SU-DHL-6 (cell line): ENCODE results near the gene LRRC74A.

Experiments
- H2AFZ ChIP-seq: fragments of 200-600 bp; sonication (generic); 2 replicates; pipeline ENCODE4 v1.6.1; 2014; ENCODE audit warnings: low read depth, mild to moderate bottlenecking, moderate library complexity, mixed read lengths, antibody characterized with exemption, low read length; ENCODE audit not compliant: severe bottlenecking
- H3F3A ChIP-seq: fragments of 200-600 bp; shearing (Covaris generic); 2 replicates; pipeline ENCODE4 v1.6.0; 2016; ENCODE audit warnings: antibody characterized with exemption, mild to moderate bottlenecking; ENCODE audit not compliant: insufficient read depth
- H3K27ac ChIP-seq: fragments of 200-600 bp; sonication (generic); 2 replicates; pipeline ENCODE4 v1.5.1; 2016; ENCODE audit warnings: low read depth, mild to moderate bottlenecking, low read length, moderate library complexity, mixed read lengths
- H3K27me3 ChIP-seq: fragments of 200-600 bp; sonication (generic), shearing (Covaris generic); 2 replicates; pipeline ENCODE4 v1.6.0; 2014; ENCODE audit warnings: mild to moderate bottlenecking, low read length
- H3K36me3 ChIP-seq: fragments of 200-600 bp; sonication (generic); 2 replicates; pipeline ENCODE4 v1.6.1; 2014; ENCODE audit warnings: mild to moderate bottlenecking, low read length, mixed read lengths
- H3K4me2 ChIP-seq: fragments of 300-600, 200-600 bp; shearing (Covaris generic), sonication (generic); 2 replicates; pipeline ENCODE4 v1.6.0; 2014; ENCODE audit warnings: low read length, low read depth, mild to moderate bottlenecking; ENCODE audit not compliant: poor library complexity, severe bottlenecking
- H3K4me3 ChIP-seq: fragments of 200-600 bp; sonication (generic); 2 replicates; pipeline ENCODE4 v1.5.1; 2014; ENCODE audit warnings: antibody characterized with exemption, low read length, mild to moderate bottlenecking, mixed read lengths; ENCODE audit not compliant: insufficient read depth, poor library complexity, severe bottlenecking
- H3K79me2 ChIP-seq: fragments of 200-600 bp; sonication (generic); 2 replicates; pipeline ENCODE4 v1.6.1; 2014; ENCODE audit warnings: mild to moderate bottlenecking, low read length, moderate library complexity; ENCODE audit not compliant: insufficient read depth
- H3K9ac ChIP-seq: fragments of 200-600 bp; sonication (generic); 2 replicates; pipeline ENCODE4 v1.7.0; 2014; ENCODE audit warnings: mild to moderate bottlenecking, low read length
- H3K9me2 ChIP-seq: fragments of 200-600 bp; sonication (generic); replicated peaks from 2 replicates; pipeline ENCODE4 v1.6.1; 2014; ENCODE audit warnings: low read length; ENCODE audit not compliant: insufficient read depth
- H3K9me3 ChIP-seq: fragments of 200-600 bp; sonication (generic); 2 replicates; pipeline ENCODE4 v1.6.1; 2014; ENCODE audit warnings: low read length, mixed read lengths; ENCODE audit not compliant: insufficient read depth
- H4K20me1 ChIP-seq: fragments of 200-600 bp; sonication (generic); 2 replicates; pipeline ENCODE4 v1.6.1; 2014; ENCODE audit warnings: low read depth, mild to moderate bottlenecking, antibody characterized with exemption, low read length, moderate library complexity, mixed read lengths
- EZH2phosphoT487 ChIP-seq: fragments of 200-600 bp; sonication (generic), shearing (Covaris generic); conservative IDR thresholded peaks from 2 replicates; pipeline ENCODE4 v1.6.1; 2018; ENCODE audit warnings: mild to moderate bottlenecking, antibody characterized with exemption, low read length, moderate library complexity, mixed read lengths
- TF ChIP-seq, protein P1 (sequence below): fragments of 200-600 bp; sonication (generic); IDR thresholded peaks from one replicate; pipeline ENCODE4 v1.5.1; 2017; ENCODE audit warnings: antibody characterized with exemption, mild to moderate bottlenecking, low read length, moderate library complexity; ENCODE audit not compliant: insufficient read depth, poor library complexity, severe bottlenecking

LRRC74A gene

DNA sequence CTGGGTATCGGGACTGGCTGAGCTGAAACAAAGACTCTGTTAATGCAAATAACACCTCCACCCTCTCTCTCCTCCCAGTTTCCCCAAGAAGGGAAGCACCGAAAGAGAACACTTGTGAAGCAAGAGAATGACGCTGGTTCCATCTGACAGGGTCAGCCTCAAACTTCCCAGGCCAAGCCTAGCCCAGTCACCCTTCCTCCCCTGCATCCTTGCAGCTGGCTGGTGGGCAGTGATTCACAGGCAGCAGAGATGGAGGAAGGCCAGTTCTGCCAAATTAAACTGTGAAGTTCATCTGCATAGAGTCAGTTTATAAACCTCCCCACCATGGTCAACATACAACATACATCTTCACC is 2.8 kb downstream of the LRRC74A start:
- H3K27me3 ChIP-seq: no peaks in the 10 kb centered on the region
- H4K20me1 ChIP-seq: no peaks in the 10 kb centered on the region
- no peaks in the 10 kb centered on the region for H3K36me3 ChIP-seq
- H3K9me2 ChIP-seq: no peaks in the 10 kb centered on the region
- no peak overlapping the region for H2AFZ ChIP-seq
- no peak overlapping the region for H3K4me2 ChIP-seq
- TF ChIP-seq, protein P1, sequence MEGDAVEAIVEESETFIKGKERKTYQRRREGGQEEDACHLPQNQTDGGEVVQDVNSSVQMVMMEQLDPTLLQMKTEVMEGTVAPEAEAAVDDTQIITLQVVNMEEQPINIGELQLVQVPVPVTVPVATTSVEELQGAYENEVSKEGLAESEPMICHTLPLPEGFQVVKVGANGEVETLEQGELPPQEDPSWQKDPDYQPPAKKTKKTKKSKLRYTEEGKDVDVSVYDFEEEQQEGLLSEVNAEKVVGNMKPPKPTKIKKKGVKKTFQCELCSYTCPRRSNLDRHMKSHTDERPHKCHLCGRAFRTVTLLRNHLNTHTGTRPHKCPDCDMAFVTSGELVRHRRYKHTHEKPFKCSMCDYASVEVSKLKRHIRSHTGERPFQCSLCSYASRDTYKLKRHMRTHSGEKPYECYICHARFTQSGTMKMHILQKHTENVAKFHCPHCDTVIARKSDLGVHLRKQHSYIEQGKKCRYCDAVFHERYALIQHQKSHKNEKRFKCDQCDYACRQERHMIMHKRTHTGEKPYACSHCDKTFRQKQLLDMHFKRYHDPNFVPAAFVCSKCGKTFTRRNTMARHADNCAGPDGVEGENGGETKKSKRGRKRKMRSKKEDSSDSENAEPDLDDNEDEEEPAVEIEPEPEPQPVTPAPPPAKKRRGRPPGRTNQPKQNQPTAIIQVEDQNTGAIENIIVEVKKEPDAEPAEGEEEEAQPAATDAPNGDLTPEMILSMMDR: no peak
- TF ChIP-seq EZH2phosphoT487: no peak
- no peaks in the 10 kb centered on the region for H3K9me3 ChIP-seq
- H3F3A ChIP-seq: no peaks in the 10 kb centered on the region
- no peak overlapping the region for H3K9ac ChIP-seq
- no peak overlapping the region for H3K27ac ChIP-seq
- H3K79me2 ChIP-seq: no peaks in the 10 kb centered on the region
- no peak overlapping the region for H3K4me3 ChIP-seq

DNA sequence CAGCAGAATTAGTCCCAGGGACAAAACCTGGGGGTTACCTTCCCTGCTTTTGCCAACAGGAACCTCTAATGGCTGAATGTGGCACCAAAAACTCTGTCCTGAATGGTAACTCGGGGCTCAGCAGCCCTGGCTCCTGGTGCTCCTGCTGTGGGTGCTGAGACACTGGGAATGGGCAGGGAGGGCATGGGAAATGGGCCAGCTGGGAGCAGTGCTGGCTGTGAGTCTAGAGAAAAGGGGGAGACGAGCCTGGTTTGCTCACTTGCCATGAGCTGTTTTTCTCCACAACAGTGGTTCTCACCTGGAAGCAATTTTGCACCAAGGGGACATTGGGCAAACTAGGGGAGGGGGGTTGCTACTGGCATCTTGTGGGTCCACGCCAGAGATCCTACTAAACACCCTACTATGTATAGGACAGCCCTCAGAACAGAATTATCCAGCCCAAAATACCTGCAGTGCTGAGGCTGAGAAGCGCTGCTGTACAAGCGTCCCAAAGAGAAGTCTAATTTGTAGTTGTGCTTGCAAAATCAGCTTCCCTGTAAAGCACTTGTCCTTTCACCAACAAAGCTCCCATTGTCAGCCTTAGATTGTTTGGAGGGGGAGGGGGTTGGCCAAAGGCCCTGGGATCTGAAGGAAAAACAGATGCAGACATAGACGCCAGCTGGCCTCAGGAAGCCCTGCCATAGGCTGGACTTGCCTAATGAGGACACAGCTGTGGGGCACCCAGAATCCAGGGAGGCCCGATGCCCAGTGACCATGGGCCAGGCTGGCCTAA is 3.6 kb downstream of the LRRC74A start:
- Histone ChIP-seq H3K27ac (no peak overlapping the region), H2AFZ (no peak overlapping the region), H3K9ac (no peak overlapping the region), H3K79me2 (no peaks in the 10 kb centered on the region), H3K27me3 (no peaks in the 10 kb centered on the region), H3K9me2 (no peaks in the 10 kb centered on the region), H3K4me3 (no peak overlapping the region), H3K4me2 (no peak overlapping the region), H3F3A (no peaks in the 10 kb centered on the region), H3K36me3 (no peaks in the 10 kb centered on the region), H4K20me1 (no peaks in the 10 kb centered on the region), H3K9me3 (no peaks in the 10 kb centered on the region)
- TF ChIP-seq, protein P1: no peak
- no peak for TF ChIP-seq EZH2phosphoT487

DNA sequence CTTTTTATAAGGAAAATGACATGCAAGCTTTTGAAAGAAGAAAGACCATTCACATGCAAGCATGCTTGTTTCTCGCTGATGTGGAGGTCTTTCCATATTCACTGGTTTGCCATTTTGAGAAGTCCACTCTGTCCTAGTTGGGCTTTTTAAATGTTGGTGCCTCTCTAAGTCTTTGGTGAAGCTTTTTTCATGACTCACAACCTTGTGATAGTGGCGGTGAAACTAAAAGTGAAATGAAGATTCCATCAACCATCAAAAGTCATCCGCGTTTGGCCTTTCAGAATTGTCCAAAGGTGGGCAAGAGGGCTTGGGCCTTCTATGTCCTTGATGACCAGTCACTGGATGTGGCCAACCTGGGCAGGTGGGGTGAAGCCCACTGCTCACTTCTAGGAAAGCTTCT is 4.3 kb downstream of the LRRC74A start:
- Histone ChIP-seq H3K9me2 (no peaks in the 10 kb centered on the region), H3K9ac (no peak overlapping the region), H3K27ac (no peak overlapping the region), H3F3A (no peaks in the 10 kb centered on the region), H3K9me3 (no peaks in the 10 kb centered on the region), H3K4me3 (no peak overlapping the region), H2AFZ (no peak overlapping the region), H3K36me3 (no peaks in the 10 kb centered on the region), H3K4me2 (no peak overlapping the region), H3K79me2 (no peaks in the 10 kb centered on the region), H4K20me1 (no peaks in the 10 kb centered on the region), H3K27me3 (no peaks in the 10 kb centered on the region)
- TF ChIP-seq, protein P1: no peak
- TF ChIP-seq EZH2phosphoT487: no peak
